NCI-H345 treated with DMSO at 0.1 percent for 48 hours (cell line): ENCODE results near the gene RASD2.
A peak's percentile ranks its signal among the peaks of the same experiment; 100 is the strongest.

Experiments
- DNase-seq: peaks from one replicate; lab custom pipeline; 2025; ENCODE audit not compliant: unreplicated experiment; lab: John Stamatoyannopoulos, UW

RASD2 gene

GRCh38 chr22:35558031-35558430 is 17.4 kb downstream of the RASD2 start:
- no peak for DNase-seq

GRCh38 chr22:35558719-35559118 is 18.1 kb downstream of the RASD2 start:
- no peak for DNase-seq

DNA sequence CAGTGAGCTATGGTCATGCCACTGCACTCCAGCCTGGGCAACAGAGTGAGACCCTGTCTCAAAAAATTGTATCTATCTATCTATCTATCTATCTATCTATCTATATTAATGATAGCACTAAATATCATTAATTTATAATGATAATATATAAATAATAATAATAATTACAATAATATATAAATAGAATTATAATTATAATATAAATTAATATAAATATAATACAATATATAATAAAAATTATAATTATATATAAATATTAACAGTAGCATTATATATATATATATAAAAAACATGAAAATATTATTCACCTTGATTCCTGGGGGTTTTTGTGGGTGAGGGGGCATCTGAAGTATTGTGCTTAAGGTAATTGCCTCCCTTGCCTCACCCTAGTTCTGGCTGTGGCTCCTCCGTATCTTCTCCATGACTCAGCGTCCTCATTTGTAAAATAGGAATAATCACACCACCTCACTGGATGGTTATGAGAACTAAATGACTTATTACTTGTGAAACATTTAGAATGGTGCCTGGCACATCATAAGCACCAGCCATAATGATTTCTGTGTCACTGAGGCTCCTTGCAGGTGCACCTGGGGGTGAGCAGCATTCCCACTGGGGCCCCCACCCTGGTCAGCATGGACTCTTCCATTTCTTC is 18.8 kb downstream of the RASD2 start:
- no peak for DNase-seq

DNA sequence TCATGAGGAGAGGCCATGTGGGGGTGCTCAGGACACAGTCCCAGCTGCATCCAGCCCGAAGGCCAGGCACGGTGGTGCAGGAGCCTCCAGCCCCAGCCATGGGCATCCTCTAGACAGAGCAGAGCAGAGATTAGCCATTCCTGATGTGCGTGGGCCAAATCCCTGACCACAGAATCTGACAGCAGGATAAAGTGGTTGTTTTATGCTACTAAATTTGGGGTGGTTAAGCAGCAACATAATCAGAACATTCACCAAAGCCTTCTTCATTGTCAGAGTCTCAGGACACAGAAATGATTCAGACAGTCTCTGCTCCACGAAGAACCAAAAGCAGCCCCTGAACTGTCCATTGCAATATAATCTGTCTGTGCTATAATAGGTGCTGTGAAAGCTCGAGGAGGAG is 19.7 kb downstream of the RASD2 start:
- DNase-seq: no peak

- DNase-seq: no peak
Observed at GRCh38 chr22:35560824-35561223, 20.2 kb downstream of the RASD2 start.

DNA sequence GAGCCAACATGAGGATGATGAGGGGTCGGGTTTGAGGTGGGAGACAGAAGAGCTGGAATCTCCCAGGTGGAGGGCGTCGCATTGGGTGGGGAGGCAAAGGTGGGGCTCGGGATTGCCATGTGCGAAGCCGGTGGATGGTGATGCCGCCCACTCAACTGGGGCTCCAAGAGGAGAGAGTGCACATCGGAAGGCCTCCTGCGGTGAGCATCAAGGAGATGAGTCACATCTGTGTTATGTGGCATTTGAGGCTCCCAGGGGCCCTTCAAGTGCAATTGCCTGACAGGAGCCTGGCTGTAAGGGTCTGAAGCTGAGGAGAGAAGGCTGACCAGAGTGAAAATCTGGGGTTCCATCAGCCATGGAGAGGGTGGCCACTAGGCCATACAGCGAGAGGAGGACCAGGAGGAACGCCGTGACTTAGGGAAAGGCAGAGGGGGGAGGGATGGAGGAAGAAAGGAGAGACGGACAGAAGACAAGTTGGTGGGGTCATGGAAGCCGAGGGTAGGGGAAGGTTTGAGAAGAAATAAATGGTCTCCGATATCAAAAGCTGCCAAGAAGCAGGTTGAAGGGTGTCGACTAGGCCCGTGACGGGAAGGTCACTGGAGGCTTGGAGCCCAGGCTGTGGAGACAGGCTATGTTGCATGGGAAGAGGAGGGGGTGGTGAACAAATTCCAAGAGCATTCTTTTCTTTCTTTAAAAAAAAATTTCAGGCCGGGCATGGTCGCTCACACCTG is 21.3 kb downstream of the RASD2 start:
- DNase-seq: no peak

DNA sequence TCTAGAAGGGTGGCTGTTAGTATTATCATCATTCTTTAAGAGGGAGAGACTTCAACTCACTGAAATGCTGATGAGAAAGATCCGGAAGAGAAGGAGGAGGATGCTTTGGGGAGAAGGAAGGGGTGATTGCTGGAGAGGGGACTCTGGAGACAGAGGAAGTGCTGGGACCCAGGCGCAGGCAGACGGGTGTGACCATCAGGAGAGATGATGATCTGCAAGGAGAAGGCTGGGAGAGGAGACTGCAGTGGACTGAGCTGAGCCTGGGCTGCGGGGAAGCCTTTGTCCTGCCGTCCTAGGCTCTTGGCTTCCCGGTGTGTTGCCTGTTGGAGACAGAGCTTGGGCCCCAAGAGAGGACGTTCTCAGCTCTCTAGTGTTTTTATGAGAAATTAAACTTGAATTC is 22.6 kb downstream of the RASD2 start:
- no peak for DNase-seq

DNA sequence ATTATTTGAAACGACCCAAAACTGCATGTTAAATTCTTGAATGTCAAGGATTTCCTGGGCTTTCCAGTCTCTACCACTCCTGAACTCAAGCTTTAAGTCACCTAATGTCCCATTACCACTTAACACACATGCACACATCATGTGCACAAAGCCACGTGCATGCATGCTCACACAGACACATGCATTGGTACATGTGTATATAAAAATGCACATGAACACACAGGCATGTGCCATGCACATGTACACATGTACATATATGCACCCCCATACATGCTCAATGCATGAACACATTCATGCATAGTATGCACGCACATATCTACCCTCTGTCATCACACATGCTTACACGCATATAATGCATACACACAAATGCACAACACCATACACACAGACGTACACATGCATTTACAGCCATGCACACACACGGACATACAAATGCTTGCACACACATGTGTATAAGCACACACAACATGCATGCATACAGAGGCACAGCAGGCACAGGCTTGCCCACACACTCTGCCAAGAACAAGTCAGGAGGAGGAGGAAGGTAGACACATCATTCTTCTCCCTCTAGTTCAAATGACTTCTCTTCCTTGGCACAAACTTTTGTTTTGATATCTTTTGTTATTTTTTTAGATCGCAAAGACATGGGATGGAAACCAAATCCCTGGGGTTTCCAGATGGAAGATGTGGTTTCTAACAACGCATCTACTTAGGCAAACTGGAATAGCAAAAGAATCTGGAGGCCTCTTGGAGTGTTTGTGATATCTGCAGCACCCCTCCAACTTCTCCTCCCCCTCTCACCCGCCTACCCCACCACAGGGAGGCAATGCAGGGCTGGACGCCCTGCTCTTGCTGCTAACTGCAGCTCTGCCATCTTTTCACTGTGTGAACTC is 24.6 kb downstream of the RASD2 start:
- no peak for DNase-seq

DNA sequence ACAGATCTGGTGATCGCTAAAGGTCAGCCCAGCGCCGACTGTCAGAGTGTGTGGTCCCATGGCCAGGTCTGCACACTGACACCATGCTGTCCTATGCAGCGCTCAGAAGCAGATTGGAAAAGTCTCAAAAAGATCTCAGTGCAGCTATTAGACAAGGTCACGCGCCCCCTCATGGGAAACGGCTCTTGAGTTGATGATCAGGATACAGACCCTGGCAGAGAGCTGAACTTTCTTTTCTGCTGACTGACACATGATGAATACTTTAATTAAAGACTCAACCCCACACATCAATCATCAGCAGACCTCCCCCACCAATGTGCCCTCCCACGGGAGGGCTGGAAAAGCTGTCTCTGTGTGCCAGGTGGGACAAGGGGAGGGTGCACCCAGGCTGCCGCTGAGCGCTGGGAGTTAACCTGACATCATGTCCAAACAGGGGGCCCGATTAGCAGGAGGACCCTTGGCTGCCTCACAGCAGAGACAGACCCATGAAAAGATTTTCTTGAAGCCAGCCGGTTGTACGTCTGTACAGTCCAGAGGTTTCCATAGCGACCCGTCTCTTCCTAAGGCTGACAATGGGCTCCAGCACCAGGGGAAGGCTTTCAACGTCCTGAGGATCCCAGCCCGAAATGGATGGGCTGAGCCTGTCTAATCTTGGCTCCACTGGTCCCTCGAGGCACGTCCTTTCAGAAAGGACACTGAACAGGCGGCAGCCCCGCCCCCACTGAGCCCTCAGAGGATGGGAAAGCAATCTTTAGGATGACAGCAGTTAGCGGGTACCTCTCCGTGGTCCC is 26.9 kb downstream of the RASD2 start:
- no peak for DNase-seq

GRCh38 chr22:35568751-35569739 is 28.4 kb downstream of the RASD2 start:
- peak; percentile 17 for DNase-seq

DNA sequence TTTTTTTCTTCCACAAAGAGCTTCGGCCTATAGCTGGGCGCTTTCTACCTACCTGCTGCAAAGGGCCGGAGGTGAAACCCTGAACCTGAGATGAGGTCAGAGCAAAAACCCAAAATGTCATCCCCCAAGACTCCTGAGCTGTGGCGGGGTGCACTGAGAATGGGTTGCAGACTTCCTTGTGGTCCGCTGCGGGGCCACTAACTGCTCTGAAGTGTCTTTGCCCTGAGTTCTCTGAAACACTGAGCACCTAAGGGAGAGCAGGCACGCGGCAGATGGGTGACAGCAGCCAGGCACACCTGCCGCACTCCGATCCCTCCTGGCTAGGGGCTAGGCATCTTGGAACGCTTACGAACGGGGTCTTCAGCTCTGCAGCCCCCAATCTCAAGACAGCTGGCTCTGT is 29.3 kb downstream of the RASD2 start:
- no peak for DNase-seq

- no peak for DNase-seq
Observed at GRCh38 chr22:35570686-35571194, 30.1 kb downstream of the RASD2 start.

GRCh38 chr22:35572556-35572955 is 31.9 kb downstream of the RASD2 start:
- DNase-seq: no peak

DNA sequence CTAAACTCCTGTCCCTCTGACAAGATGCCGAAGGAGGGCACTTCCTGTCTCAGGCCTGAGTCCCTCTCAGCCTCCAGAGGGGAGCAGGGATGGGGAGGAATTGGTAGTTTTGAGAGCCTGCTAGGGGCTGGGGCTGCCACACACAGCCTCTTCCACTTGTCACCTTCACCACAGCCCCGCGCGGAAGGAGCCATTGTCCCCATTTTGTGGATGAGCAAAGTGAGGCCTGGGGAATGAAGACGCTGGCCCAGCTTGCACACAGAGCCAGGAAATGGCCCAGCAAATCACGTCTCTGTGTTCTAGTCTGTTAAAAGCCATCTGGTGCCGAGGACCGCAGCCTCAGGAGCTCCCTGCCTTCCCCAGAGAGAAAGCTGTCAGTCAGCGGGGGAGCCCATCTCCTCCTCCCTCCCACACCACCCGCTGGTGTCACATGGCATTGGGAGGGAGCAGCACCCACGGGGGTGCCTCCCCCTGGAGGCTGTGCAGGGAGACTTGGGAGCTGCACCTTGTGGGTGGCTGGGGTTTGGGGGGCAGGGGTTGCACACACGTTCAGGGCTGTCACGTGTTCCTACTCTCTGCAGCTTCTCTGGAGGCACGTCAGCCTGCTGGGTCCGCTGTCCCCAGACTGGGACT is 34.6 kb downstream of the RASD2 start:
- DNase-seq: no peak

DNA sequence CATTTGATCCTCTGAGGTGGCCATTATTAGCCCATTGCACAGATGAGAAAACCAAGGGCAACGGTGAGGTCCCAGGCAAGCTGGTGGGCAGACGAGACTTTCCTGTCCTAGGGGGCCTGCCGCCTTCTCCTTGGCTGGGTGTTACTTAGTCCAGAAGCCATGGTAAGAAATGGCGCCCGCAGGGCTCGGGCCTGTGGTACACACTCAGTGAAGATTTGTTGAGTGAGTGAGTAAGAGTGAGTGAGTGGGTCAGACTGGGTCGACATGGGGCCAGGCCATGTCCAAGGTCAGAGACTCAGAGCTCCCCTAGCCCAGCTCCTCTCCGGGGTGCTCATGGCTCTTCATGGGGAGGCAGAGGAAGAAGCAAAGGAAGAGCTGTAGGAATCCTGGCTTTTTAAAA is 36.0 kb downstream of the RASD2 start:
- no peak for DNase-seq

DNA sequence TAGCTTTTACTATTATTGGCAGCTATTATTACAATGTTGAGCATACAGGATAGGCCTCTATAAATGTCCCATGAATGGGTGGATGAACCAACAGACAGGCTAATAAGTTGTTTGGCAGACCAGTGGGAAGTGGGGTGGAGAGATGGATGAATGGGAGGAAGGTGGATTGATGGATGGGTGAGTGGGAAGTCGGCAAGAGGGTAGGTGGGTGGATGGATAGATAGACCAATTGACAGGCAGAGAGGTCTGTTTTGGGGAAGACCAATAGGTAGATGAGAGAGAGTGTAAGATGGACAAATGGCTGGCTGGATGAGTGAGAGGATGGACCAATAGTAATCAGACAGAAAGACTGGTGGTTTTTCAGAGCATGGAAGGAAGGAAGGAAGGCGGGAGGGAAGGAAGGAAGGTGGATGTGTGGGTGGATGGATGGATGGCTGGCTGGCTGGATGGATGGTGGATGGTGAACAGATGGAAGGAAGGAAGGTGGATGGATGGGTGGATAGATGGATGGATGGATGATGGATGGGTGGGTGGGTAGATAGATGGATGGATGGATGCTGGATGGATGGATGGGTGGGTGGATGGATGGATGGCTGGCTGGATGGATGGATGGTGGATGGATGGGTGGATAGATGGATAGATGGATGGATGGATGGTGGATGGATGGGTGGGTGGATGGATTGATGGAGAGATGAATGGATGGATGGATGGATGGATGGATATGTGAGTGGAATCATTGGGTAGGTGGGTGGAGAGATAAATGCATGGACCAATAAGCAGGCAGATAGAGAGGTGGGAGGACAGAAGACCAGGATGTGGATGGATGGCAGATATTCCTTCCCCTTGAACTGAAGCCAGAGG is 37.4 kb downstream of the RASD2 start:
- DNase-seq: no peak

GRCh38 chr22:35578836-35579575 is 38.4 kb downstream of the RASD2 start:
- DNase-seq: no peak
